ENCODE results near the gene TAS2R60. TPM values are rescaled to one million over a fixed set of nuclear protein-coding genes. Genes with fewer than 3 reads are reported as not detected.

Gene TAS2R60
- total and polyA plus RNA-seq, 7 experiments from 2014 or later = 0.33 to 2.5 (median 1.5) TPM; not detected in 2

DNA sequence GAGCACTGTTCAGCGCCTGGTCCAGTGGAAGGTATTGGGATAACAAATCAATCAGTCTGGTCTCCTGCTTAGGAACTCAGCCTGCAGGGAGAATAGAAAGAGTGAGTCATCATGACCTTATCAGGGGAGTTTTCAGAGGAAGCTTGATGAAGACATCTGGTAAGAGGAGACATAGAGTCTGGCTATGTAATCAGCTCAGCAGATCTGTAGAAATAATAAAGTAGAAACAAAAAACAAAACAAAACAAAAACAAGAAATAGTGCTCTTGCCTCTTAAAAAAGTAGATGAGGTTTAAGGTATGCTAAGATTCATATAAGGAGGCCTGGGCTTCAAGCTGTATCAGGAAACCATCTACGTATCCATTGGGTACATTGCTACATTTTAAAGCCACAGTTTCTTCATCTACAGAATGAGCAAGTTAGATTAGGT is 48.8 kb downstream of the TAS2R60 start:
- ATAC-seq = peak; percentile 40
- no peak for DNase-seq
- no peaks in the 10 kb centered on the region for H3K9me3 Mint-ChIP-seq
- peaks cover 5 to 31% (median 14%) of the 10 kb centered on the region in 7 donors for H3K4me1 Mint-ChIP-seq
- peaks cover 0 to 9% (median 0%) of the 10 kb centered on the region in 3 experiments for H3K36me3 ChIP-seq (ENCODE audit: control insufficient read depth in 2 of 3, insufficient read depth in 3 of 3, low read length in 3 of 3)
- no peak overlapping the region for H3K4me3 ChIP-seq (ENCODE audit: low read length)
- H3K27me3 ChIP-seq (ENCODE audit: control insufficient read depth in 2 of 2, insufficient read depth in 2 of 2, low read length in 2 of 2) = no peaks in the 10 kb centered on the region
- ChIA-PET POLR2A (interaction anchor here (0.5 kb wide), 1 partner anchor 28 kb away, joined by 3 read pairs; no protein-coding TSS in a partner anchor), CTCF (no interaction called here)
- H3K4me3 Mint-ChIP-seq = no peak overlapping the region
- H3K36me3 Mint-ChIP-seq = peaks cover 0 to 78% (median 54%) of the 10 kb centered on the region in 5 donors
- peaks cover 0 to 2% (median 0%) of the 10 kb centered on the region in 5 donors for H3K27me3 Mint-ChIP-seq
- intact Hi-C loops (cut with micrococcal nuclease) = loop anchor here (5.0 kb wide), 2 partner anchors 405 to 635 kb away; no protein-coding TSS in a partner anchor
- no peaks in the 10 kb centered on the region for H3K9me3 ChIP-seq (ENCODE audit: control insufficient read depth in 2 of 3, low read length in 3 of 3)
- H3K27ac ChIP-seq (ENCODE audit: low read depth, low read length) = no peak overlapping the region
- H3K4me1 ChIP-seq (ENCODE audit: control insufficient read depth in 2 of 2, insufficient read depth in 2 of 2, low read length in 2 of 2) = no peaks in the 10 kb centered on the region
- H3K27ac Mint-ChIP-seq = peak overlapping the region in 2 of 9 donors; percentile 6

DNA sequence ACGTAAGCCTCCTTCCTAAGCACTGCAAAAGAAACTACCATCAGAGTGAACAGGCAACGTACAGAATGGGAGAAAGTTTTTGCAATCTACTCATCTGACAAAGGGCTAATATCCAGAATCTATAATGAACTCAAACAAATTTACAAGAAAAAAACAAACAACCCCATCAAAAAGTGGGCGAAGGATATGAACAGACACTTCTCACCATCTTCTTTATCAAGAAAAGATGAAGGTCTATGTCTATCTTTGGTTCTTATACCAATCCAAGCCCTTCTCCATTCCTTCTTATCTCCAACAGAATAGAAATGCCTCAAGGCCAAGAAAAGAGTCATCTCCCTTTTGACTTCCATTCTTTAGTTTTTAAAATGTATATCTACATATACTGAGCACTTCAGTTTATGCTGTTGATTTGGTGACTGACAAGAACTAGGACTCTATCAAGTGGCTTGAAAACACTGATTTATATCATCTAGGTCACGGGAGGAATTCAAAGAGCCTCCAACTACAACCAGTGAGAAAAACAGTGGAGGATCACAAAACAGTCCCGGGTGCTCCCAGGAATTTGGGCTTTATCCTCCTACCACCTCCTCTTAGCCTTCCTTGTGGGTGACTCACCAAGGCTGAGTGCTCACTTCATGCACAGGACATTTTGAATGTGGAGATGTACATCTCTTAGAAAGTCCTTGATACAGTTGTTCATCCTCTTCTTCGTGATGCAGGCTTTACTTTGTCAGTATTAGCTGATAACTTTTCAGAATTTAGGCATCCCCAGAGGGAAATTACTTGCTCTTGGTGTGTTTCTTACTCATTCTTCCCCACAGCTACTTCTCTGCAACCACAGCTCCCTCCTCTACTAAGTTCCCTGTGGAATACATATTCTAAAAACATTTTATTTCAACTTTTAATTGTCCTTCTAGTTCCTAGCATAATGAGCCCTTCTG is 49.8 kb downstream of the TAS2R60 start:
- Mint-ChIP-seq H3K4me3 (peak overlapping the region in 1 of 10 donors; percentile 29), H3K4me1 (peaks cover 3 to 31% (median 14%) of the 10 kb centered on the region in 7 donors), H3K27me3 (peaks cover 0 to 2% (median 0%) of the 10 kb centered on the region in 5 donors), H3K27ac (peak overlapping the region in 5 of 9 donors; percentile 4 to 63 (median 6)), H3K36me3 (peaks cover 0 to 85% (median 50%) of the 10 kb centered on the region in 5 donors), H3K9me3 (no peaks in the 10 kb centered on the region)
- ATAC-seq (no peak), DNase-seq (no peak)
- H3K4me1 ChIP-seq (ENCODE audit: control insufficient read depth in 2 of 2, insufficient read depth in 2 of 2, low read length in 2 of 2) = no peaks in the 10 kb centered on the region
- intact Hi-C loops (cut with micrococcal nuclease) = loop anchor here (5.0 kb wide), 2 partner anchors 404 to 634 kb away; no protein-coding TSS in a partner anchor
- H3K36me3 ChIP-seq (ENCODE audit: control insufficient read depth in 2 of 3, insufficient read depth in 3 of 3, low read length in 3 of 3) = peaks cover 0 to 13% (median 0%) of the 10 kb centered on the region in 3 experiments
- H3K9me3 ChIP-seq (ENCODE audit: control insufficient read depth in 2 of 3, low read length in 3 of 3) = no peaks in the 10 kb centered on the region
- H3K4me3 ChIP-seq (ENCODE audit: low read length) = no peak overlapping the region
- CTCF ChIA-PET = no interaction called here
- H3K27me3 ChIP-seq (ENCODE audit: control insufficient read depth in 2 of 2, insufficient read depth in 2 of 2, low read length in 2 of 2) = no peaks in the 10 kb centered on the region
- no peak overlapping the region for H3K27ac ChIP-seq (ENCODE audit: low read depth, low read length)
- POLR2A ChIA-PET = interaction anchor here (0.5 kb wide), 1 partner anchor 29 kb away, joined by 3 read pairs; no protein-coding TSS in a partner anchor

DNA sequence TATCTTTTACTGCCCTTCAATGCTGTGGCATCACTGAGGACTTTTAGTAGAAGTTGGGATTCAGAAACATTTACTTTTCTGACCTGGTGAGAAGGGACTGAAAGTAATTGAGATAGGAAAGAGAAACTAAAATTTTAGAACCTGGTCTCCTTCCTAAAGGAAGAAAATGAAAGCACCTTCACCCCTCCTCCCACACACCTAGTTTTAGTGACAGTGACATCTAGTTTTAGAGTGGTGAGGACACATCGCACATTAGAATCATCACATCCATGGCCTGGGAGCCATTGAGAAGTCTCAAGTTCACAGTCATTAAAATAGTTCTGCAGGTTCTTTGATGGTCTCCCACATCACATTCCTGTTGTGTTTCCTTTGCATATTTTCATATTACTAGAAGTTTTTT is 50.5 kb downstream of the TAS2R60 start:
- intact Hi-C loops (cut with micrococcal nuclease) = loop anchor here (5.0 kb wide), 2 partner anchors 404 to 634 kb away; no protein-coding TSS in a partner anchor
- H3K27me3 ChIP-seq (ENCODE audit: control insufficient read depth in 2 of 2, insufficient read depth in 2 of 2, low read length in 2 of 2) = no peaks in the 10 kb centered on the region
- DNase-seq = no peak
- no peaks in the 10 kb centered on the region for H3K4me1 ChIP-seq (ENCODE audit: control insufficient read depth in 2 of 2, insufficient read depth in 2 of 2, low read length in 2 of 2)
- Mint-ChIP-seq H3K36me3 (peaks cover 0 to 78% (median 43%) of the 10 kb centered on the region in 5 donors), H3K27me3 (peaks cover 0 to 2% (median 0%) of the 10 kb centered on the region in 5 donors), H3K4me3 (peak overlapping the region in 1 of 10 donors; percentile 29), H3K4me1 (peaks cover 0 to 31% (median 14%) of the 10 kb centered on the region in 7 donors), H3K9me3 (no peaks in the 10 kb centered on the region), H3K27ac (peak overlapping the region in 4 of 9 donors; percentile 4 to 63 (median 28))
- H3K9me3 ChIP-seq (ENCODE audit: control insufficient read depth in 2 of 3, low read length in 3 of 3) = no peaks in the 10 kb centered on the region
- no peak overlapping the region for H3K27ac ChIP-seq (ENCODE audit: low read depth, low read length)
- H3K36me3 ChIP-seq (ENCODE audit: control insufficient read depth in 2 of 3, insufficient read depth in 3 of 3, low read length in 3 of 3) = peaks cover 0 to 12% (median 0%) of the 10 kb centered on the region in 3 experiments
- no peak overlapping the region for H3K4me3 ChIP-seq (ENCODE audit: low read length)
- ChIA-PET CTCF (no interaction called here), POLR2A (no interaction called here)
- ATAC-seq = no peak

Other genes with a start within 250 kb of the TAS2R60 start
- gene TAS2R40, start 221.4 kb upstream of the TAS2R60 start, total RNA-seq = not detected
- not detected for gene TAS2R40, start 221.4 kb upstream of the TAS2R60 start, polyA plus RNA-seq
- gene GSTK1, start 180.0 kb upstream of the TAS2R60 start, total RNA-seq = 100 to 1,000 TPM; 253 to 385 (median 311) TPM
- gene GSTK1, start 180.0 kb upstream of the TAS2R60 start, polyA plus RNA-seq = 100 to 1,000 TPM; 398 to 470 TPM
- gene TMEM139, start 158.5 kb upstream of the TAS2R60 start, total RNA-seq = under 1 TPM in 4 of 5 experiments, not detected in 1; 0.32 to 0.62 (median 0.51) TPM
- under 1 TPM; 0.46 TPM for gene TMEM139, start 158.5 kb upstream of the TAS2R60 start, polyA plus RNA-seq
- gene CASP2, start 155.1 kb upstream of the TAS2R60 start, total RNA-seq = 10 to 100 TPM; 29.6 to 97.7 (median 69.1) TPM
- 10 to 100 TPM; 14.4 to 24.4 TPM for gene CASP2, start 155.1 kb upstream of the TAS2R60 start, polyA plus RNA-seq
- under 1 TPM in 2 of 5 experiments, not detected in 3; 0.07 to 0.51 TPM for gene CLCN1, start 127.3 kb upstream of the TAS2R60 start, total RNA-seq
- gene CLCN1, start 127.3 kb upstream of the TAS2R60 start, polyA plus RNA-seq = not detected
- gene FAM131B, start 80.7 kb upstream of the TAS2R60 start, total RNA-seq = 1 to 10 TPM in 1 of 5 experiments, under 1 TPM in 2, not detected in 2; 0.19 to 1.4 (median 0.53) TPM
- not detected for gene FAM131B, start 80.7 kb upstream of the TAS2R60 start, polyA plus RNA-seq
- 100 to 1,000 TPM; 110 to 264 (median 124) TPM for gene ZYX, start 62.1 kb upstream of the TAS2R60 start, total RNA-seq
- gene ZYX, start 62.1 kb upstream of the TAS2R60 start, polyA plus RNA-seq = 100 to 1,000 TPM in 1 of 2 donors, 10 to 100 TPM in 1; 54.2 to 101 TPM
- gene EPHA1, start 34.6 kb upstream of the TAS2R60 start, total RNA-seq = 10 to 100 TPM in 4 of 5 experiments, 1 to 10 TPM in 1; 4.1 to 63.1 (median 33.6) TPM
- gene EPHA1, start 34.6 kb upstream of the TAS2R60 start, polyA plus RNA-seq = 10 to 100 TPM; 10.9 to 41.4 TPM
- gene TAS2R41, start 34.4 kb downstream of the TAS2R60 start, total RNA-seq = 1 to 10 TPM in 4 of 5 experiments, not detected in 1; 1.7 to 3.4 (median 2.0) TPM
- not detected for gene TAS2R41, start 34.4 kb downstream of the TAS2R60 start, polyA plus RNA-seq
- 1 to 10 TPM in 1 of 5 experiments, not detected in 4; 3.4 TPM for gene CTAGE15, start 128.3 kb downstream of the TAS2R60 start, total RNA-seq
- gene CTAGE15, start 128.3 kb downstream of the TAS2R60 start, polyA plus RNA-seq = under 1 TPM in 1 of 2 donors, not detected in 1; 0.14 TPM
- gene TCAF2, start 177.5 kb downstream of the TAS2R60 start, total RNA-seq = 10 to 100 TPM; 14.1 to 38.7 (median 20.3) TPM
- 10 to 100 TPM; 10.7 to 13.4 TPM for gene TCAF2, start 177.5 kb downstream of the TAS2R60 start, polyA plus RNA-seq

Data from naive thymus-derived CD4-positive, alpha-beta T cell (primary cell).